Measurements from ENCODE around the gene ZNFX1.

The ZNFX1 gene

GRCh38 chr20:49293122-49293521 lies 15.3 kb upstream of the ZNFX1 start:
- no peak for DNase-seq

- no peak for DNase-seq
These were observed 14.2 kb upstream of the ZNFX1 start for GRCh38 chr20:49292010-49292409.

- no peak for DNase-seq
These were observed 13.3 kb upstream of the ZNFX1 start for GRCh38 chr20:49291200-49291599.

- no peak for DNase-seq
These were observed 12.8 kb upstream of the ZNFX1 start for GRCh38 chr20:49290608-49291191.

GRCh38 chr20:49288784-49289696 lies 11.2 kb upstream of the ZNFX1 start:
- DNase-seq: no peak

GRCh38 chr20:49288250-49288751 lies 10.4 kb upstream of the ZNFX1 start:
- no peak for DNase-seq

GRCh38 chr20:49287555-49288249 lies 9.8 kb upstream of the ZNFX1 start:
- DNase-seq: no peak

GRCh38 chr20:49286689-49287551 lies 9.1 kb upstream of the ZNFX1 start:
- DNase-seq: no peak

- no peak for DNase-seq
These were observed 8.1 kb upstream of the ZNFX1 start for GRCh38 chr20:49285813-49286494.

- DNase-seq: no peak
These were observed 7.4 kb upstream of the ZNFX1 start for GRCh38 chr20:49285233-49285668.

- DNase-seq: no peak
These were observed 7.0 kb upstream of the ZNFX1 start for GRCh38 chr20:49284818-49285217.

- no peak for DNase-seq
These were observed 6.1 kb upstream of the ZNFX1 start for GRCh38 chr20:49283703-49284625.

- DNase-seq: no peak
These were observed 5.4 kb upstream of the ZNFX1 start for GRCh38 chr20:49283176-49283702.

GRCh38 chr20:49282584-49283171 lies 4.8 kb upstream of the ZNFX1 start:
- DNase-seq: no peak

- DNase-seq: no peak
These were observed 4.1 kb upstream of the ZNFX1 start for GRCh38 chr20:49281913-49282467.

GRCh38 chr20:49281059-49281912 lies 3.4 kb upstream of the ZNFX1 start:
- no peak for DNase-seq

GRCh38 chr20:49280463-49281058 lies 2.7 kb upstream of the ZNFX1 start:
- DNase-seq: no peak
